Bronchial epithelial cell (primary cell): Measurements from ENCODE around the gene CD28. TPM values are rescaled to one million over a fixed set of nuclear protein-coding genes. Genes with fewer than 3 reads are reported as not detected.
"Not testable (repeated sequence)": the region's sequence is repeated elsewhere in the genome, so short reads cannot be mapped to it uniquely, and the experiment has no call there.

Experiments used
- DNase-seq: peaks from one replicate; pipeline ENCODE4 v3.0.0-alpha.2; 2010; ENCODE audit warnings: low read depth
- FAIRE-seq: peaks from 2 replicates; lab custom pipeline; 2011; peaks lifted over from hg19 to GRCh38; lab: Jason Lieb, UNC
- H3K27me3 ChIP-seq: 2 replicates; pipeline ENCODE4 v1.5.1; 2011; ENCODE audit warnings: low read length; ENCODE audit not compliant: control insufficient read depth, insufficient read depth
- H3K36me3 ChIP-seq: 2 replicates; pipeline ENCODE4 v1.5.1; 2011; ENCODE audit warnings: low read length; ENCODE audit not compliant: control insufficient read depth, insufficient read depth
- H3K4me3 ChIP-seq: 2 replicates; pipeline ENCODE4 v1.5.1; 2011; ENCODE audit warnings: mild to moderate bottlenecking, low read depth, low read length, control low read depth
- total RNA-seq: library from RNA; depleted of rRNA; stranded (reverse); fragments of >200 nt; gene quantifications from 2 replicates; pipeline ENCODE4 v1.2.1, GENCODE V29; 2014
- TF ChIP-seq, protein P1 (sequence below): IDR thresholded peaks from 2 replicates; pipeline ENCODE4 v1.5.1; 2011; ENCODE audit warnings: mild to moderate bottlenecking, moderate library complexity, low read length, control low read depth, inconsistent platforms; ENCODE audit not compliant: insufficient read depth, severe bottlenecking

The CD28 gene
- total RNA-seq, 1 donor from 2014 or later = not detected

DNA sequence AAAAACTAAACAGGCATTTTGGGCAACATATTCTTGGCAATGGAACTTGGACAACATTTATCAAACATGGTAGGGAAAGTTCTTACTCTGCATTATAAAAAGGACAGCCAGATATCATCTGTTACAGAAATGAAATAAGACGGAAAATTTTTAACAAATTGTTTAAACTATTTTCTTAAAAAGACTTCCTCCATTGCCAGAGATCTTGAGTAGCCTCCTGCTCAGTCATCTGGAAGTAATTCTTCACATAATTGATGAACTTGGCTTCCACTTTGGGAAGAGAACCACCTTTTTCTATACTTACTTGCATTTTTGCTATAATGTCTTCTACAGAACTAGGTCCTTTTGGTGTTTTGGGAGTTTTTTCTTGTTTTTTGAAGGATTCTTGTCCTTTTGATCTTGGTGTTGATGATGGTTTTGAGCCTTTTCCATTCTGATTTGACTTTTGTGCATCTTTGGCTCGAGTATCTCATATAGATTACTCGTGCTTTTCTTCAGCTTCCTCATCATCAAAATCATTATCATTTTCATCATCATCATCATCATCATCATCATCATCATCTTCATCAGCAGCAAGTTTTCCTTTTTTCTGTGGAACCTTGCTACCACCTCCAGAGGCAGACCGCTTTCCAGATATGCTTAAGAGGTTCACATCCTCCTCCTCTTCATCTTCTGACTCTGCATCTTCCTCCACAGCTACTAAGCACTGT, 66.2 kb downstream of the CD28 start:
- DNase-seq (no peak), FAIRE-seq (no peak)
- no peaks in the 10 kb centered on the region for H3K27me3 ChIP-seq
- no peaks in the 10 kb centered on the region for H3K36me3 ChIP-seq
- H3K4me3 ChIP-seq = no peak overlapping the region
- TF ChIP-seq, protein P1, sequence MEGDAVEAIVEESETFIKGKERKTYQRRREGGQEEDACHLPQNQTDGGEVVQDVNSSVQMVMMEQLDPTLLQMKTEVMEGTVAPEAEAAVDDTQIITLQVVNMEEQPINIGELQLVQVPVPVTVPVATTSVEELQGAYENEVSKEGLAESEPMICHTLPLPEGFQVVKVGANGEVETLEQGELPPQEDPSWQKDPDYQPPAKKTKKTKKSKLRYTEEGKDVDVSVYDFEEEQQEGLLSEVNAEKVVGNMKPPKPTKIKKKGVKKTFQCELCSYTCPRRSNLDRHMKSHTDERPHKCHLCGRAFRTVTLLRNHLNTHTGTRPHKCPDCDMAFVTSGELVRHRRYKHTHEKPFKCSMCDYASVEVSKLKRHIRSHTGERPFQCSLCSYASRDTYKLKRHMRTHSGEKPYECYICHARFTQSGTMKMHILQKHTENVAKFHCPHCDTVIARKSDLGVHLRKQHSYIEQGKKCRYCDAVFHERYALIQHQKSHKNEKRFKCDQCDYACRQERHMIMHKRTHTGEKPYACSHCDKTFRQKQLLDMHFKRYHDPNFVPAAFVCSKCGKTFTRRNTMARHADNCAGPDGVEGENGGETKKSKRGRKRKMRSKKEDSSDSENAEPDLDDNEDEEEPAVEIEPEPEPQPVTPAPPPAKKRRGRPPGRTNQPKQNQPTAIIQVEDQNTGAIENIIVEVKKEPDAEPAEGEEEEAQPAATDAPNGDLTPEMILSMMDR = no peak

DNA sequence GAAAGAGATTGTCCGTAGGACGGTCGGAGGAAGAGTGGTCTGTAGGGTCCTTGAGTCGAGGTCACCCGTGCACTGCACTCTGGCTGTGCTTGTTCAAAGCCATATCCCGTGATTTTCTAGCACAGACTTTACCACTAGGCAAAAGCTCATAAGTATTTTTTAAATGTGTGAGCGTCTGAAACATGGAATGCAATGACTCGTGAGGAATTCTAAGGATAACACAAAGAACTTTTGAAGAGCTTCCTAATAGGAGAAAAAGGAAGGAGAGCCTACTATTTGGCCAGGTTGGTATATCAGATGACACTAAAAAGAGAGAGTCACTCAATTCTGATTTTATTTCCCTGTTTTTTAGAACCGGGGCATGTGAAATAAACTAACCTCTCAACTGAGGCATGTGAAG, 68.3 kb downstream of the CD28 start:
- TF ChIP-seq, protein P1 = no peak
- Histone ChIP-seq H3K27me3 (no peaks in the 10 kb centered on the region), H3K4me3 (no peak overlapping the region), H3K36me3 (no peaks in the 10 kb centered on the region)
- FAIRE-seq (no peak), DNase-seq (no peak)

DNA sequence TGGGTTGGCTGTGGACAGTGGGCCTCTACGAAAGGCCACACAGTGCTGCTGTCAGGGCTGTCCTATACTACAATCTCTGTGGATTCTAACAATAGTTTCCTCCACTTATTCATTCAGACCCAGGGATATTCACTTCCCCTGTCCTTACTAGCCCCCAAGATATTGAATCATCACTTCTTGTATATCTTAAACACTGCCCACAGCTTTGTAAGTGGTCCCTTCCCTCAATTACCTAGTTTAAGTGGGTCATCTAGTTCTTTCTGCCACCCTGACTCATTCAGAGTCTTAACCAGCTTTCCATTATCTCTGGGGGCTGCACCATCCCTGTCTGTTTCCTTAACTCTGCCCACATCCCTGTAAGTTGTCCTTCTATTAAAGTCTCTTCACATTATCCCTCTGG, 69.2 kb downstream of the CD28 start:
- FAIRE-seq (no peak), DNase-seq (no peak)
- no peak overlapping the region for H3K4me3 ChIP-seq
- TF ChIP-seq, protein P1 = no peak
- H3K36me3 ChIP-seq = no peaks in the 10 kb centered on the region
- H3K27me3 ChIP-seq = no peaks in the 10 kb centered on the region

DNA sequence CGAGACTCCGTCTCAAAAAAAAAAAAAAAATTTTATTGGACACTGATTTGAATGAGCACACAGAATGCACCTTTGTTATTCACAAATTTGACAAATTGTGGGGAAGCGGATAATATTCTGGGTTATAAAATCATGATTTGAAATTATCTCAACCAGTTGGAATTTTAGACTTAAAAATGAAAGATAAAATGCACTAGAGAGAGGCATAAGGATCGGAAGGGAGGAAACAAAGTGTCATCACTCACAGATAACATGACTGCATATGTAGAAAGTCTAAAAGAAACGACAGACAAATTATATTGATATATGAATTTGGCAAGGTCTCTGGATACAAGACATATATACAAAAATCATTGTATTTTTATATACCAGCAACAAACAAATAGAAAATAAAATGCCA, 70.6 kb downstream of the CD28 start:
- H3K36me3 ChIP-seq = no peaks in the 10 kb centered on the region
- DNase-seq (no peak), FAIRE-seq (no peak)
- H3K4me3 ChIP-seq = no peak overlapping the region
- H3K27me3 ChIP-seq = no peaks in the 10 kb centered on the region
- TF ChIP-seq, protein P1 = no peak

DNA sequence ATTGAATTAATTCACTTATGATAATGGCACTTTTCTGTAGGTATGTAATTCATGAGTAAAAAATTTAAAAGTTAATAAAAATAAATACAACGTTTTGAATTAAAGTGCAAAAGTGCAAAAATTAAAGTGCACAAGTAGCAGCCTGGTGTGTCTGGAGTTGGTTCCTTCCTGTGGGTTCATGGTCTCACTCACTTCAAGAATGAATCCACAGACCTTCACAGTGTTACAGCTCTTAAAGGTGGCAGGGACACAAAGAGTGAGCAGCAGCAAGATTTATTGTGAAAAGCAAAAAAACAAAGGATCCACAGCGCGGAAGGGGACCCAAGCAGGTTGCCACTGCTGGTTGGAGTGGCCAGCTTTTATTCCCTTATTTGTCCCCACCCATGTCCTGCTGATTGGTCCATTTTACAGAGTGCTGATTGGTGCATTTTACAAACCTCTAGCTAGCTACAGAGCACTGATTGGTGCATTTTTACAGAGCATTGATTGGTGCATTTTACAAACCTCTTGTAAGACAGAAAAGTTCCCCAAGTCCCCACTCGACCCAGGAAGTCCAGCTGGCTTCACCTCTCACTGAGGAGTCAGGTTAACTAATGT, 73.1 kb downstream of the CD28 start:
- not testable (repeated sequence) for H3K27me3 ChIP-seq, FAIRE-seq, DNase-seq

DNA sequence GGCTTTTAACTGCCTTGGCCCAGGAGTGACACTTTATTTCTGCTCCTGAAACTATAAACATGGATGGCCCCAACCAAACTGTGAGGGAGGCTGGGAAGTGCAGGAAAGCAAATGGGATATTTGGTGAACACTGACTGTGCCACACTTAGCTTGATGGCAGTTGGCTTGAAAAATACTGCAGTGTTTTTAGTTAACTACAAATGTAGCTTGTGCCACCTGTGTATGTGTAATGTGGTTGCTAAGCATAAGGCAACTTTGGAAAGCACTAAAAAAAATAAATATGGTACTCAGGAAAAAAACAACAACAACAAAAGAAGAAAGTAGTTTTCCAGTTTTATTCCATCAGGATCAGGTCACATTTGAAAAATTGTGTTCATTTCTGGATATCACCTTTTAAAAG, 73.8 kb downstream of the CD28 start:
- FAIRE-seq (no peak), DNase-seq (no peak)
- Histone ChIP-seq H3K36me3 (no peaks in the 10 kb centered on the region), H3K27me3 (no peaks in the 10 kb centered on the region), H3K4me3 (no peak overlapping the region)
- TF ChIP-seq, protein P1 = no peak

More for the DNA sequence above, 73.1 kb downstream of the CD28 start:
- not testable (repeated sequence) for H3K36me3 ChIP-seq, H3K4me3 ChIP-seq
